ENCODE results near the gene DPH5.

GRCh38 chr1:100998426-100998825, 27.2 kb downstream of the DPH5 start:
- TF ChIP-seq REST (IDR thresholded peaks at IDR 0.05; ENCODE audit: insufficient read depth in 1 of 2, low read depth in 2 of 2, low read length in 2 of 2), result no peak
- TF ChIP-seq POLR2AphosphoS5 (IDR thresholded peaks at IDR 0.05; ENCODE audit: low read depth, low read length), result no peak
- no peak for TF ChIP-seq SIN3A (IDR thresholded peaks at IDR 0.05; ENCODE audit: borderline replicate concordance, insufficient read depth, low read length)

Measured in PFSK-1 (cell line).